Fibroblast of the conjunctiva (primary cell): ENCODE data around the gene EPS8.
"Not testable (repeated sequence)": the region's sequence is repeated elsewhere in the genome, so short reads cannot be mapped to it uniquely, and the experiment has no call there.

ENCODE experiments used
- DNase-seq: peaks from one replicate; pipeline ENCODE4 v3.0.0-alpha.2; 2010; ENCODE audit warnings: low read depth

EPS8 gene

DNA sequence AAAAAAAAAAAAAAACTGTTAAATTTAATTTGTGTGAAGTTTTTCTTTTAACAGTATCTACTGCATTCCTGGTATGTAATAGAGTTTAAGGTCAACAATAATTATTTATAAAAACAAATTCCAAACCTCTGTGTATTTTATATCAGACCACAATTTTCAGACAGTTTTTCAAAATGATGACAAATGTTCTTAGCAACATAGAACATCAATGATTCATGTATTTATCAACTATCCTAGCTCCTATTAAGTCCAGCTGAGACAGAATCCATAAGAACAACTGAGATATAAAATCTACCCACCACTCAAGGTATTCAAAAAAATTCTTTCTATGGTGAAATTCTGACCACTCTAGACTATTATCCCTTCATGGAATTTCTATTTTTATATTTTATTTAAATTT is 144.5 kb downstream of the EPS8 start:
- DNase-seq: no peak

DNA sequence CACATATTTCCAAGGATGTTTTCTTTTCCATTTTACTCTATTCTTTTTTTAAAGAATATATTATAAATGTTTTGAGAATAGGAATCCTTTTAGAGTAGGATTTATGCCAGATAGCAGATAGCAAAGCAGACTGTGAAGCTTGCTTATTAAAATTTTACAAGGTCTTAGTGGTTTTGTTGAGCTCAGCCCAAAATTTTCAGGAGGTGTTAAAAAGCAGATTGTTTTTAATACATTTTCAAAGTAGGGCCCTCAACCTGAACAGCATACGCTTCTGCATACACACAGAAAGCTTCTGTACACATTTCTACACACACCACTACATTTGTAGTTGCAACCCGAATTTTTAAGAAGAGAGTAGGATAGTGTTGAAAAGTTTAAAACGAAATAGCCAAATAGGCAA is 151.0 kb downstream of the EPS8 start:
- no peak for DNase-seq

- DNase-seq: no peak
These were observed 152.9 kb downstream of the EPS8 start for GRCh38 chr12:15636060-15636890.

GRCh38 chr12:15634010-15634683 is 155.0 kb downstream of the EPS8 start:
- DNase-seq: no peak

- DNase-seq: no peak
These were observed 156.0 kb downstream of the EPS8 start for GRCh38 chr12:15633201-15633600.

- no peak for DNase-seq
These were observed 156.5 kb downstream of the EPS8 start for GRCh38 chr12:15632708-15633107.

GRCh38 chr12:15631007-15631715 is 158.0 kb downstream of the EPS8 start:
- no peak for DNase-seq

DNA sequence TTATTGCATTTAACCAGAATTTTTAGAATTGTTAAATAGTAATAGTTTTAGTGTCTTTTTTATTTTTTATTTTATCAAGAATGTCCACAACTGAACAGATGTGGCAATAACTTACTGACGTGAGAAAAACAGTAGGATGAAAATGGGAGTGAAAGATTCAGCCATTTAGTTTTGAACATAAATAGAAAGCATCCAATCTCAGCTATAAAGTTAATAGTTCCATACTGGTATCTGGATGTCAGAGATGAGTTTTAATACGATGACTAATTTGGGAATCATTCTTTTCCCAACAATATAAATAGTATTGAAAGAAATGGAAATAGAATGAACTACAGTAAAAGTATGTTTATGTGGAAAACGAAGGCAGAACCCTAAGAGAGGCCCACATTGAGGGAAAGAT is 159.4 kb downstream of the EPS8 start:
- no peak for DNase-seq

DNA sequence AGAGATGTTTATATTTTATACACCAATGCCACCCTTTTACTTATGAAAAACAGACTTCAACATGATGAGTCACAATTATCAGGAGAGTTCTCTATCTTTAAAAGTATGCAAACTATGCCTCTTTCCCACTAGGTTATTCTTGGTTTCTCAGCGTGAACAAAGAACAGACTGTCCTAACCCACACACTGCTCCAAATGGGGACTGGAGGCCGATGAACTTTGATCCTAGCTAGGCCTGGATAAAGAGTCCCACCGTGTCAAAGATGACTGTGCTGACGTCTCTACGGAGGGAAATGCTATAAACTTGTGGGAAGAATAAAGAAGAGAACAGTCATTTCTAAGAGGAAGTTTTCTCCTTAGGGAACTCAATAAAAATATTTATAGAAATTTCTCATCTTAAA is 160.1 kb downstream of the EPS8 start:
- peak; percentile 96 for DNase-seq

DNA sequence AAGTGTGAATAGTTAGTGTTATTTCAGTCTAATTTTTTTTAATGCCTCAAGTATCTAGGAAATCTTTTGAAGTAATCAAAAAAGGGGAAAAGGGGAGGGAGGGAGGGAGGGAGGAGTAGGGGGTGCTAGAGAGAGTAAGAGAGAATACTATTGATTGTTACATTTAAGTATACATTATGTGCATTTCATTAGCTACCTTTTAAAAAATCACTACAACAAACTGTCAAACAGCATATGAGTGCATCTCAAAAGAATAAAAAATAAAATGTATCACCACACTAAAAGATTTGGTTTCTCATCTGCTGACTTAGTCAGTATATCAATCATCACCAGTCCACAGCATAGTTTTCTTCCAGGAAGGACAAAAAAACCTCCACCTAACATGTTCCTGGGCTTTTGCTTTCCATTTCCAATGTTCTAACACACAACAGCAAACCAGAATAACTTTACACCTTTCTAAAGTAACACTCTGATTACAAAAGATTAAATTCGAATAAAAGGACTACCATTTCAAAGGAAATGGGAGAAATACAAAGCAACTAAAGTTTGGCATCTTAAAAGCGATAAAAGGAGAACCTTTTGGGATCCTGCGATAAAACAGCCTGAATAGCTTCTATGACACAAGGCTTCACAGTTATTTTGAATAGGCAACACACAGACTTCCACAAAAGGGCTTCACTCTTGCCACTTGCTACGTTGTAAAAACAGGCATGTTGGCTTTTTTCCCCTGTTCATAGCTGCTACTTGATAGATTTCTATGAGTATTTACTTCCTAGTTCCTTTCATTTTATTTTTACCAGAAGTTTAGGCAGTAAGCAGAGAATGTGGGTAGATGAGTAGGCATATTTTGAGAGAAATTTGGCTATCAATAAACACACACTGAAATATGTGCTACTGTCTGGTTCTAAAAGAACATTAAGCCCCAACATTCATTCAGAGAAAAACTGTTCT is 160.9 kb downstream of the EPS8 start:
- DNase-seq: peak; percentile 49

- no peak for DNase-seq
These were observed 164.1 kb downstream of the EPS8 start for GRCh38 chr12:15625075-15625474.

GRCh38 chr12:15620741-15621539 is 168.2 kb downstream of the EPS8 start:
- DNase-seq: no peak

- DNase-seq: not testable (repeated sequence)
These were observed 172.7 kb downstream of the EPS8 start for GRCh38 chr12:15616495-15616894.

GRCh38 chr12:15613981-15614380 is 175.2 kb downstream of the EPS8 start:
- peak; percentile 49 for DNase-seq

GRCh38 chr12:15608941-15609340 is 180.2 kb downstream of the EPS8 start:
- DNase-seq: no peak

DNA sequence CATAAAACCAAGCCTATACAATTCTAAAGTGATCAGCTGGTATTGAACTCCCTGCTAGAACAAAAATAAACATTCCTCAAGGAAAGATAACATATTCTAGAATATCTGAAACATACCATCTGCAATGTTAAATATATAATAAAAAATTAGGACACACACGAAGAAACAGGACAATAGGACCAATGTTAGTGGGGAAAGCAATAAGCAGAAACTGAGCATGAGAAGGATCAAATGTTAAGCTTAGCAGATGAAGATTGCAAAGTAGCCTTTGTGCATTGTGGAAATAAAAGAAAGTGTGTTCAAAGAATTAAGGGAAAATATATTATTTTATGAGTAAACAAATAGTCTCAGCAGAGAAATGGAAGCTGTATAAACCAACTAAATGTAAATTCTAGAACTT is 180.8 kb downstream of the EPS8 start:
- DNase-seq: no peak

DNA sequence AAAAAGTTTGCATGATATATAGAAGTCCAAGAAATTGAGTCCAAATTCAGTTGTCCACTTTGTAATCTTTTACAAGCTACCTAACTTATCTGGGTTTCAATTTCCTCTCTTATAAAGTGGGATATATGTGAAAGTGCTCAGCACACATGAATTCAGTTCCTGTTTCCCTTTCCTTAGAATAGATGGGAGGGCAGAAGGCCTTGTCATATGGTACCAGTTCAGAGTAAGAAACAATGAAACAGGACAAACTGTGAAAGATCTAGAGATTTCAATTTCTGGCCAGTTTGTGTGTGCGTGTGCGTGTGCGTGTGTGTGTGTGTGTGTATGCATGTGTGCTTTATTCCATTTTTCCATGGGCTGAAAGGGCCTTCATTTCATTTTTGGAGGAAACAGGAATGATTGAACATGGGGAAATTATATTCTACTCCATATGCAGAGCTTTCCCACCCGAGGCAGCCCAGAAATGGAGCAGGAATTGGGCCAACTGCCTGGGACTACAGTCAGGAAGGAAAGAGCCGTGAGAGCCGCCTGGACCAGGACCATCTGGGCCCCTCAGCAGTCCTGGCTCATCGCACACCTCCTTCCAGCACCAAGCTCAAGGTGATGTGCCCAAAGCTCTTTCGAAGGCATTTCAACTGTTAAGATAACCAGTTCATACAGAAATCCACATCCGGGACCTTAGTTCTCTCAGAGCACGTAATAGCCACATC is 183.2 kb downstream of the EPS8 start:
- no peak for DNase-seq

GRCh38 chr12:15603474-15604085 is 185.6 kb downstream of the EPS8 start:
- no peak for DNase-seq

GRCh38 chr12:15602051-15602672 is 187.0 kb downstream of the EPS8 start:
- DNase-seq: no peak
